H9 (cell line): ENCODE measurements around the gene PTPA. TPM values are rescaled to one million over a fixed set of nuclear protein-coding genes. Genes with fewer than 3 reads are reported as not detected.

Experiments
- DNase-seq: peaks from one replicate; pipeline ENCODE4 v3.0.0-alpha.2; 2017
- H2AFZ ChIP-seq: one replicate; pipeline ENCODE4 v1.6.1; 2013; ENCODE audit warnings: mild to moderate bottlenecking, low read length, control low read depth, moderate library complexity
- H2AK5ac ChIP-seq: 2 replicates; pipeline ENCODE4 v1.6.1; 2013; ENCODE audit warnings: low read length, control low read depth, mixed read lengths; ENCODE audit not compliant: insufficient read length
- H2BK120ac ChIP-seq: one replicate; pipeline ENCODE4 v1.6.1; 2013; ENCODE audit warnings: low read depth, mild to moderate bottlenecking, low read length, control low read depth, inconsistent platforms; ENCODE audit not compliant: poor library complexity, severe bottlenecking
- H2BK12ac ChIP-seq: 2 replicates; pipeline ENCODE4 v1.6.1; 2013; ENCODE audit warnings: low read length, control low read depth, mixed read lengths, low read depth; ENCODE audit not compliant: insufficient read length
- H2BK15ac ChIP-seq: 2 replicates; pipeline ENCODE4 v1.6.1; 2013; ENCODE audit warnings: low read depth, low read length, control low read depth
- H2BK20ac ChIP-seq: one replicate; pipeline ENCODE4 v1.6.1; 2013; ENCODE audit warnings: low read depth, mild to moderate bottlenecking, low read length, control low read depth, inconsistent platforms; ENCODE audit not compliant: poor library complexity, severe bottlenecking
- H2BK5ac ChIP-seq: 2 replicates; pipeline ENCODE4 v1.6.1; 2013; ENCODE audit warnings: low read length, control low read depth, mixed read lengths; ENCODE audit not compliant: insufficient read length
- H3K14ac ChIP-seq: 2 replicates; pipeline ENCODE4 v1.6.1; 2013; ENCODE audit warnings: low read length, control low read depth; ENCODE audit not compliant: insufficient read depth
- H3K18ac ChIP-seq: 2 replicates; pipeline ENCODE4 v1.6.1; 2013; ENCODE audit warnings: low read depth, mild to moderate bottlenecking, mixed read lengths, low read length, control low read depth; ENCODE audit not compliant: insufficient read length
- H3K23ac ChIP-seq: 2 replicates; pipeline ENCODE4 v1.6.1; 2013; ENCODE audit warnings: low read length, control low read depth, mixed read lengths, low read depth; ENCODE audit not compliant: insufficient read length
- H3K23me2 ChIP-seq: 2 replicates; pipeline ENCODE4 v1.6.1; 2013; ENCODE audit warnings: low read depth, mild to moderate bottlenecking, mixed read lengths, low read length, control low read depth; ENCODE audit not compliant: insufficient read length, poor library complexity, severe bottlenecking
- H3K27ac ChIP-seq: 2 replicates; pipeline ENCODE4 v1.5.1; 2013; ENCODE audit warnings: low read length, control low read depth, mixed read lengths, low read depth; ENCODE audit not compliant: insufficient read length
- H3K27me3 ChIP-seq: 2 replicates; pipeline ENCODE4 v1.6.1; 2013; ENCODE audit warnings: low read length, control low read depth, inconsistent platforms; ENCODE audit not compliant: insufficient read depth
- H3K4ac ChIP-seq: 2 replicates; pipeline ENCODE4 v1.6.1; 2013; ENCODE audit warnings: low read depth, mild to moderate bottlenecking, control low read depth, inconsistent platforms, low read length, moderate library complexity
- H3K4me1 ChIP-seq: 2 replicates; pipeline ENCODE4 v1.6.1; 2013; ENCODE audit warnings: low read length, control low read depth, inconsistent platforms; ENCODE audit not compliant: insufficient read depth
- H3K4me2 ChIP-seq: 2 replicates; pipeline ENCODE4 v1.6.1; 2013; ENCODE audit warnings: low read length, control low read depth, mixed read lengths; ENCODE audit not compliant: insufficient read length, insufficient read depth
- H3K56ac ChIP-seq: 2 replicates; pipeline ENCODE4 v1.6.1; 2013; ENCODE audit warnings: low read depth, mild to moderate bottlenecking, mixed read lengths, low read length, control low read depth; ENCODE audit not compliant: insufficient read length
- H3K79me1 ChIP-seq: 2 replicates; pipeline ENCODE4 v1.6.1; 2013; ENCODE audit warnings: low read depth, mild to moderate bottlenecking, moderate library complexity, low read length, control low read depth, inconsistent platforms; ENCODE audit not compliant: insufficient read depth, poor library complexity, severe bottlenecking
- H3K79me2 ChIP-seq: 2 replicates; pipeline ENCODE4 v1.6.1; 2013; ENCODE audit warnings: low read length, control low read depth, inconsistent platforms; ENCODE audit not compliant: insufficient read depth
- H3K9ac ChIP-seq: 2 replicates; pipeline ENCODE4 v1.6.1; 2013; ENCODE audit warnings: low read length, control low read depth, mixed read lengths; ENCODE audit not compliant: insufficient read length; ENCODE audit errors: extremely low read depth
- H3K9me3 ChIP-seq: one replicate; pipeline ENCODE4 v1.6.1; 2013; ENCODE audit warnings: low read depth, low read length, inconsistent platforms; ENCODE audit not compliant: control insufficient read depth
- H3T11ph ChIP-seq: one replicate; pipeline ENCODE4 v1.6.1; 2013; ENCODE audit warnings: mild to moderate bottlenecking, low read length, control low read depth, inconsistent platforms
- H4K20me1 ChIP-seq: one replicate; pipeline ENCODE4 v1.6.1; 2013; ENCODE audit not compliant: control insufficient read depth, insufficient read length, insufficient read depth
- H4K5ac ChIP-seq: 2 replicates; pipeline ENCODE4 v1.6.1; 2013; ENCODE audit warnings: low read depth, mild to moderate bottlenecking, mixed read lengths, low read length, control low read depth; ENCODE audit not compliant: insufficient read length
- H4K8ac ChIP-seq: replicated peaks from 2 replicates; pipeline ENCODE4 v1.6.1; 2013; ENCODE audit warnings: low read length, control low read depth, mixed read lengths, low read depth; ENCODE audit not compliant: insufficient read length
- H4K91ac ChIP-seq: 2 replicates; pipeline ENCODE4 v1.6.1; 2013; ENCODE audit warnings: low read depth, mild to moderate bottlenecking, moderate library complexity, mixed read lengths, low read length, control low read depth; ENCODE audit not compliant: insufficient read length
- H3K27ac Mint-ChIP-seq, 3 experiments: 2 replicates in 2 of 3; 3 replicates in 1 of 3; pipeline ENCODE4 v1.8.0; 2020 to 2021; ENCODE audit warnings: mixed read lengths in 3 of 3, mild to moderate bottlenecking in 1 of 3, moderate library complexity in 1 of 3
- H3K27me3 Mint-ChIP-seq: 2 replicates; pipeline ENCODE4 v1.8.0; 2021; ENCODE audit warnings: low read depth, mild to moderate bottlenecking, moderate library complexity, mixed read lengths
- H3K36me3 Mint-ChIP-seq, 3 experiments: 2 replicates in 2 of 3; 3 replicates in 1 of 3; pipeline ENCODE4 v1.8.0; 2020 to 2021; ENCODE audit warnings: low read depth in 3 of 3, mixed read lengths in 3 of 3; ENCODE audit not compliant: insufficient read depth in 1 of 3
- H3K4me1 Mint-ChIP-seq, 2 experiments: 2 replicates each; pipeline ENCODE4 v1.8.0; 2020; ENCODE audit warnings: mixed read lengths in 2 of 2
- H3K4me3 Mint-ChIP-seq, 2 experiments: 2 replicates in 1 of 2; 3 replicates in 1 of 2; pipeline ENCODE4 v1.8.0; 2020 to 2021; ENCODE audit warnings: mild to moderate bottlenecking in 2 of 2, mixed read lengths in 2 of 2, moderate library complexity in 1 of 2
- H3K9me3 Mint-ChIP-seq, 2 experiments: 2 replicates in 1 of 2; 3 replicates in 1 of 2; pipeline ENCODE4 v1.8.0; 2020; ENCODE audit warnings: mild to moderate bottlenecking in 2 of 2, mixed read lengths in 2 of 2, moderate library complexity in 1 of 2
- WGBS: extraction: QIAGEN DNeasy Blood & Tissue Kit; methylation state at CpG from one replicate; pipeline ENCODE4 v1.1.7; 2013; ENCODE audit warnings: missing lambda C conversion rate, low lambda C conversion rate, mixed read lengths; ENCODE audit not compliant: insufficient read length; ENCODE audit errors: extremely low coverage; 5-methylcytosine and 5-hydroxymethylcytosine counted together
- total RNA-seq: library from RNA; stranded (reverse); gene quantifications from 2 replicates; pipeline ENCODE4 v1.2.1, GENCODE V29; 2021
- TF ChIP-seq, protein P1 (sequence below): fragments of 200-600 bp; sonication (generic); conservative IDR thresholded peaks from 3 replicates; pipeline ENCODE4 v1.8.0; 2021; ENCODE audit warnings: antibody characterized with exemption, mild to moderate bottlenecking

The PTPA gene
- total RNA-seq, 1 experiment from 2014 or later: 145 TPM

DNA sequence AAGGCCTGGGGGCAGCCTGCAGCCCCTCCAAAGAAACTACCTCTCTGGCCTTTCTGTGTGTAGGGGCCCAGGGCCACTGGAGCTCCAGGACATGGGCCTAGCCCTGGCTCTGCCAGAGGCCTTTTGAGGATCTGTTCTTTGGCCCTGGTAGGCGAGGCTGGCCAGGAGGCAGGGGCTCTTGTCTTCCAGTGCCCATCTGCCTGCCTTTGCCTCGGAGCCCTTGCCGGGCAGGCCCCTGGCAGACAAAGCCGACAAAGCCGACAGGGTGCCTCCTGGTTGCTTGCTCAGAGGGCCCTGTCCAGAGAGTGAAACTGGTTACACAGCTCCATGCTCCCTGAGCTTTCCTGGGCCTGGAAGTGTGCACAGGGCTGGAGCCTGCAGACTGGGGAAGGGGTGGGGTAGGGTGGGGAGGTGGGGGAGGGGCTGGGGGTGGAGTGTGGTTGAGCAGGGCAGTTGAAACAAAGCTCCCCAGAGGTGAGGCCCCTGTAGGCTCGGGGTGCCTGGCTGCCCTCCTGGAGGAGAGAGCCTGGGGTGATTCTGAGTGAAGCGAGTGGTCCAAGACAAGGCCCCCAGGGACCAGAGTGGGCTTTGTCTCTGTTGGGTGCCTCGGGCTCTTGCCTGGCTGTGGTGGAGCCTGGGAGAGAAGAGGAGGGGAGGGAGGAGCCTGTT is 29.3 kb downstream of the PTPA start:
- TF ChIP-seq, protein P1, sequence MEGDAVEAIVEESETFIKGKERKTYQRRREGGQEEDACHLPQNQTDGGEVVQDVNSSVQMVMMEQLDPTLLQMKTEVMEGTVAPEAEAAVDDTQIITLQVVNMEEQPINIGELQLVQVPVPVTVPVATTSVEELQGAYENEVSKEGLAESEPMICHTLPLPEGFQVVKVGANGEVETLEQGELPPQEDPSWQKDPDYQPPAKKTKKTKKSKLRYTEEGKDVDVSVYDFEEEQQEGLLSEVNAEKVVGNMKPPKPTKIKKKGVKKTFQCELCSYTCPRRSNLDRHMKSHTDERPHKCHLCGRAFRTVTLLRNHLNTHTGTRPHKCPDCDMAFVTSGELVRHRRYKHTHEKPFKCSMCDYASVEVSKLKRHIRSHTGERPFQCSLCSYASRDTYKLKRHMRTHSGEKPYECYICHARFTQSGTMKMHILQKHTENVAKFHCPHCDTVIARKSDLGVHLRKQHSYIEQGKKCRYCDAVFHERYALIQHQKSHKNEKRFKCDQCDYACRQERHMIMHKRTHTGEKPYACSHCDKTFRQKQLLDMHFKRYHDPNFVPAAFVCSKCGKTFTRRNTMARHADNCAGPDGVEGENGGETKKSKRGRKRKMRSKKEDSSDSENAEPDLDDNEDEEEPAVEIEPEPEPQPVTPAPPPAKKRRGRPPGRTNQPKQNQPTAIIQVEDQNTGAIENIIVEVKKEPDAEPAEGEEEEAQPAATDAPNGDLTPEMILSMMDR: no peak
- no peak overlapping the region for H2BK20ac ChIP-seq
- no peak overlapping the region for H4K5ac ChIP-seq
- peak overlapping the region; percentile 69 to 79 for H3K4me3 Mint-ChIP-seq
- no peaks in the 10 kb centered on the region for H3K9me3 ChIP-seq
- H3K4me1 ChIP-seq: peaks cover 10% of the 10 kb centered on the region; the same call in 1 of the 2 replicates
- H3K4me1 Mint-ChIP-seq: peaks cover 50 to 60% of the 10 kb centered on the region in 2 experiments
- H3K27ac Mint-ChIP-seq: peak overlapping the region; percentile 98 to 99 (median 99)
- peaks cover 1% of the 10 kb centered on the region; the same call in 1 of the 2 replicates for H3K27me3 Mint-ChIP-seq
- H3K4ac ChIP-seq: peak overlapping the region; percentile 17; the same call in 1 of the 2 replicates
- peak overlapping the region; percentile 11 for H3T11ph ChIP-seq
- H3K36me3 Mint-ChIP-seq: peaks cover 14 to 49% (median 37%) of the 10 kb centered on the region in 3 experiments; a peak in 6 of 7 replicates
- H4K8ac ChIP-seq: no peak overlapping the region
- no peaks in the 10 kb centered on the region for H3K79me1 ChIP-seq
- H4K91ac ChIP-seq: peak overlapping the region; percentile 90
- H3K79me2 ChIP-seq: no peaks in the 10 kb centered on the region
- peak overlapping the region; percentile 88 for H3K18ac ChIP-seq
- no peak overlapping the region for H2BK15ac ChIP-seq
- H3K23me2 ChIP-seq: peaks cover 5% of the 10 kb centered on the region
- peak overlapping the region; percentile 26 for H2BK12ac ChIP-seq
- no CpG with 5 or more reads among the region's 8 CpGs for WGBS
- H3K56ac ChIP-seq: no peak overlapping the region
- no peaks in the 10 kb centered on the region; a peak in 1 of 5 replicates for H3K9me3 Mint-ChIP-seq
- no peak overlapping the region for H2BK5ac ChIP-seq
- H3K9ac ChIP-seq: peak overlapping the region; percentile 7
- H2AK5ac ChIP-seq: no peak overlapping the region
- no peak overlapping the region for H3K23ac ChIP-seq
- H3K14ac ChIP-seq: peak overlapping the region; percentile 84
- H2AFZ ChIP-seq: no peak overlapping the region
- peak overlapping the region; percentile 55 for H3K4me2 ChIP-seq
- H3K27me3 ChIP-seq: no peaks in the 10 kb centered on the region
- H2BK120ac ChIP-seq: no peak overlapping the region
- H3K27ac ChIP-seq: peak overlapping the region; percentile 84
- DNase-seq: peak; percentile 77
- H4K20me1 ChIP-seq: no peaks in the 10 kb centered on the region
